Activated CD4-positive, alpha-beta T cell treated with anti-CD3 and anti-CD28 coated beads, Interleukin-2, amount 10 ng/mL, durations not matched to agents 24 days and 14 days (primary cell): ENCODE data around the gene RAPGEF2. TPM values are rescaled to one million over a fixed set of nuclear protein-coding genes. Genes with fewer than 3 reads are reported as not detected.

ENCODE experiments used
- DNase-seq: peaks from one replicate; pipeline ENCODE4 v3.0.0; 2022
- H3K27ac Mint-ChIP-seq: one replicate; pipeline ENCODE4 v1.8.0; 2022; ENCODE audit warnings: mild to moderate bottlenecking, mixed read lengths
- H3K27me3 Mint-ChIP-seq: one replicate; pipeline ENCODE4 v1.8.0; 2022; ENCODE audit warnings: mixed read lengths
- H3K36me3 Mint-ChIP-seq: one replicate; pipeline ENCODE4 v1.8.0; 2022; ENCODE audit warnings: low read depth, mild to moderate bottlenecking, mixed read lengths
- H3K4me1 Mint-ChIP-seq: one replicate; pipeline ENCODE4 v1.8.0; 2021; ENCODE audit warnings: mixed read lengths
- H3K4me3 Mint-ChIP-seq: one replicate; pipeline ENCODE4 v1.8.0; 2022; ENCODE audit warnings: mild to moderate bottlenecking, moderate library complexity, mixed read lengths
- H3K9me3 Mint-ChIP-seq: one replicate; pipeline ENCODE4 v1.8.0; 2021; ENCODE audit warnings: mixed read lengths
- intact Hi-C: fragments of 100-400 bp; cut with micrococcal nuclease; formaldehyde crosslinking; loops from one replicate; pipeline ENCODE4 v1.15.1; 2023
- total RNA-seq: library from RNA; stranded (reverse); gene quantifications from 2 replicates; pipeline ENCODE4 v1.2.3, GENCODE V29; 2022

RAPGEF2 gene
- total RNA-seq, 1 donor from 2014 or later = 27.1 TPM

GRCh38 chr4:159349332-159349731 lies 246.5 kb downstream of the RAPGEF2 start:
- Mint-ChIP-seq H3K27ac (no peak overlapping the region), H3K27me3 (no peaks in the 10 kb centered on the region), H3K4me3 (no peak overlapping the region), H3K4me1 (no peaks in the 10 kb centered on the region), H3K36me3 (peaks cover 16% of the 10 kb centered on the region), H3K9me3 (no peaks in the 10 kb centered on the region)
- intact Hi-C loops = no loop called here
- no peak for DNase-seq

DNA sequence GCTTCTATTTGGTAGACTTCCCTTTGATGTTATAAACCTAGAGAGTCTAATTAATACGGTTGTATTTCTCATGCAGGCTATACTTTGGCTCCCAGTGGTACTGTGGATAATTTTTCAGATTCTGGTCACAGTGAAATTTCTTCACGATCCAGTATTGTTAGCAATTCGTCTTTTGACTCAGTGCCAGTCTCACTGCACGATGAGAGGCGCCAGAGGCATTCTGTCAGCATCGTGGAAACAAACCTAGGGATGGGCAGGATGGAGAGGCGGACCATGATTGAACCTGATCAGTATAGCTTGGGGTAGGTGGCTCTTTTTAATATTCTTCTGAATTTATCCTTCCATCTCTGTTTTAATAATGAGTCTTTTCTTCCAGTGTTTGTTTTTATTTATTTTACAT lies 249.7 kb downstream of the RAPGEF2 start:
- Mint-ChIP-seq H3K36me3 (peaks cover 27% of the 10 kb centered on the region), H3K9me3 (no peaks in the 10 kb centered on the region), H3K4me3 (no peak overlapping the region), H3K4me1 (no peaks in the 10 kb centered on the region), H3K27ac (no peak overlapping the region), H3K27me3 (no peaks in the 10 kb centered on the region)
- DNase-seq = peak; percentile 5
- intact Hi-C loops = no loop called here

DNA sequence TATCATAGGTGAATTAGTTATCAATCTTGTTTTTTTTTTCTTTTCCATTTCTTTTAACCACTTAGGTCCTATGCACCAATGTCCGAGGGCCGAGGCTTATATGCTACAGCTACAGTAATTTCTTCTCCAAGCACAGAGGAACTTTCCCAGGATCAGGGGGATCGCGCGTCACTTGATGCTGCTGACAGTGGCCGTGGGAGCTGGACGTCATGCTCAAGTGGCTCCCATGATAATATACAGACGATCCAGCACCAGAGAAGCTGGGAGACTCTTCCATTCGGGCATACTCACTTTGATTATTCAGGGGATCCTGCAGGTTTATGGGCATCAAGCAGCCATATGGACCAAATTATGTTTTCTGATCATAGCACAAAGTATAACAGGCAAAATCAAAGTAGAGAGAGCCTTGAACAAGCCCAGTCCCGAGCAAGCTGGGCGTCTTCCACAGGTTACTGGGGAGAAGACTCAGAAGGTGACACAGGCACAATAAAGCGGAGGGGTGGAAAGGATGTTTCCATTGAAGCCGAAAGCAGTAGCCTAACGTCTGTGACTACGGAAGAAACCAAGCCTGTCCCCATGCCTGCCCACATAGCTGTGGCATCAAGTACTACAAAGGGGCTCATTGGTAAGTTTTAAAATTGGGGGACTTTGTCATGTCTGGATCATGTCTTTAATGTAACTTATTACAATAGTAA lies 250.7 kb downstream of the RAPGEF2 start:
- peaks cover 27% of the 10 kb centered on the region for H3K36me3 Mint-ChIP-seq
- DNase-seq = no peak
- intact Hi-C loops = no loop called here
- H3K4me1 Mint-ChIP-seq = no peaks in the 10 kb centered on the region
- H3K27ac Mint-ChIP-seq = no peak overlapping the region
- no peaks in the 10 kb centered on the region for H3K9me3 Mint-ChIP-seq
- no peaks in the 10 kb centered on the region for H3K27me3 Mint-ChIP-seq
- no peak overlapping the region for H3K4me3 Mint-ChIP-seq

- intact Hi-C loops = no loop called here
- no peak for DNase-seq
- no peak overlapping the region for H3K4me3 Mint-ChIP-seq
- H3K9me3 Mint-ChIP-seq = no peaks in the 10 kb centered on the region
- H3K27ac Mint-ChIP-seq = no peak overlapping the region
- H3K27me3 Mint-ChIP-seq = no peaks in the 10 kb centered on the region
- no peaks in the 10 kb centered on the region for H3K4me1 Mint-ChIP-seq
- peaks cover 32% of the 10 kb centered on the region for H3K36me3 Mint-ChIP-seq
Measured at GRCh38 chr4:159355466-159355865, 252.6 kb downstream of the RAPGEF2 start.

- Mint-ChIP-seq H3K9me3 (no peaks in the 10 kb centered on the region), H3K27me3 (no peaks in the 10 kb centered on the region), H3K4me3 (no peak overlapping the region), H3K27ac (no peak overlapping the region), H3K4me1 (no peaks in the 10 kb centered on the region), H3K36me3 (peaks cover 28% of the 10 kb centered on the region)
- no peak for DNase-seq
- intact Hi-C loops = no loop called here
Measured at GRCh38 chr4:159357350-159357749, 254.5 kb downstream of the RAPGEF2 start.

DNA sequence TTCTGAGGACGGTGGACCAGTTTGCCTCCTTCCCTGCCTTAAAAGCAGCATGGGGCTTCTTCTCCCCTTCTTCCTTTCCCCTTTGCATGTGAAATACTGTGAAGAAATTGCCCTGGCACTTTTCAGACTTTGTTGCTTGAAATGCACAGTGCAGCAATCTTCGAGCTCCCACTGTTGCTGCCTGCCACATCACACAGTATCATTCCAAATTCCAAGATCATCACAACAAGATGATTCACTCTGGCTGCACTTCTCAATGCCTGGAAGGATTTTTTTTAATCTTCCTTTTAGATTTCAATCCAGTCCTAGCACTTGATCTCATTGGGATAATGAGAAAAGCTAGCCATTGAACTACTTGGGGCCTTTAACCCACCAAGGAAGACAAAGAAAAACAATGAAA lies 255.3 kb downstream of the RAPGEF2 start:
- intact Hi-C loops = no loop called here
- DNase-seq = no peak
- Mint-ChIP-seq H3K36me3 (peaks cover 26% of the 10 kb centered on the region), H3K9me3 (no peaks in the 10 kb centered on the region), H3K4me1 (no peaks in the 10 kb centered on the region), H3K4me3 (no peak overlapping the region), H3K27me3 (no peaks in the 10 kb centered on the region), H3K27ac (no peak overlapping the region)

DNA sequence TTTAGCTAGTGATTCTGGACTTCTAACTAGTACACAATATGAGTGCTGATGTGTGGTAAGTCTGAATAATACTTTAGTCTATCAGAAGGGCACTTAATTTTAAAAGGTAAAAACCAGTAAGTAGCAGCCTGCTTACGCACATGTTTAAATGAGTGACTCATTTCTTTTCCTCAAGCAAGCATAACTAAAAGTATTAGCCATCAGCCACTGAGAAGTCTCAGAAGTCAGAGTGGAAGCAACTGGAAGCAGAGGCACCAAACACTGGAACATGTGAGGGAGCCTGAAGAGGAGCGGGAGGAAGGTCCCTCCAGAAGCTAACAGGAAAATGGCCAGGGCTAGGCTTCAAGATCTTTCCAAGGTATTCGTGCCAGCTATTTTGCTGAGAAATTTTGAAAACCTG lies 257.7 kb downstream of the RAPGEF2 start:
- intact Hi-C loops = no loop called here

GRCh38 chr4:159363361-159363760 lies 260.5 kb downstream of the RAPGEF2 start:
- peaks cover 8% of the 10 kb centered on the region for H3K36me3 Mint-ChIP-seq
- no peak overlapping the region for H3K4me3 Mint-ChIP-seq
- peaks cover 8% of the 10 kb centered on the region for H3K27me3 Mint-ChIP-seq
- no peaks in the 10 kb centered on the region for H3K9me3 Mint-ChIP-seq
- intact Hi-C loops = no loop called here
- no peak for DNase-seq
- no peak overlapping the region for H3K27ac Mint-ChIP-seq
- no peaks in the 10 kb centered on the region for H3K4me1 Mint-ChIP-seq

More for the DNA sequence above, 257.7 kb downstream of the RAPGEF2 start:
- Mint-ChIP-seq H3K9me3 (no peaks in the 10 kb centered on the region), H3K36me3 (peaks cover 17% of the 10 kb centered on the region), H3K27me3 (no peaks in the 10 kb centered on the region), H3K4me3 (no peak overlapping the region), H3K4me1 (no peaks in the 10 kb centered on the region), H3K27ac (no peak overlapping the region)
- no peak for DNase-seq

- no peak overlapping the region for H3K4me3 Mint-ChIP-seq
- H3K36me3 Mint-ChIP-seq = no peaks in the 10 kb centered on the region
- no peaks in the 10 kb centered on the region for H3K9me3 Mint-ChIP-seq
- DNase-seq = no peak
- H3K27ac Mint-ChIP-seq = no peak overlapping the region
- peaks cover 13% of the 10 kb centered on the region for H3K27me3 Mint-ChIP-seq
- intact Hi-C loops = no loop called here
- H3K4me1 Mint-ChIP-seq = peaks cover 7% of the 10 kb centered on the region
Measured at GRCh38 chr4:159366966-159367780, 264.3 kb downstream of the RAPGEF2 start.

DNA sequence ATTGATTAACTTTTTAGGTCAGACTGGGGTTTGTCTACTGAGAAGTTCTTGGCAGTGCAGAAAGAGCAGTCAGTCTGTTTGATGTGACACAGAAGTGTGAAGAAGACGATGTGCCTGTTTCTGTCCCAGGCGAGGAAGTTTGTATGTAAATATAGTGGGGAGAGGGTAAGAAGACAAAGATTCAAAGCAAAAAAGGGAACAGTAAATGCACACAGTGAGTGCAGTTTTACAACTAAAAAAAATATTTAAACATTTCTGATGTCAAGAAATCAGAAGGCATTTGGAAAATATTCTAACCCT lies 264.9 kb downstream of the RAPGEF2 start:
- intact Hi-C loops = no loop called here
- Mint-ChIP-seq H3K27me3 (peaks cover 13% of the 10 kb centered on the region), H3K36me3 (no peaks in the 10 kb centered on the region), H3K27ac (no peak overlapping the region), H3K4me3 (no peak overlapping the region), H3K4me1 (peaks cover 7% of the 10 kb centered on the region), H3K9me3 (no peaks in the 10 kb centered on the region)
- DNase-seq = no peak

DNA sequence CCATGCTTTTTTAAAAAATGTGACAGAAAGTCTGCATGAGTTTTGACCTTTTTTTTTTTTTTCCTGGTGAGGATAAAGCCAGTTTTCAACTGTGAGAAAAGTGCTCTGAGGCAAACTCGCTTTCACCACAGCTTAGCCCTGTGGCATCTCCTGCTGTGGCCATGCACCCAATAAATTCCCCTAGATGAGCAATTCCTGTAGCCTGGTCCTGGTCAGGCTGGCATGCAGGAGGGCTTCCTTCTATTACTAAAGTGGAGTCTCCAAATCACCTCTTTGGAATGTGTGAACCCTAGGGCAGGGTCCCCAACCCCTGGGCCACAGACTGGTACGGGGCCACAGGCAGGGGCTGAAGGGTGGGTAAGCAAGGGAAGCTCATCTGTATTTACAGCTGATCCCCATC lies 265.4 kb downstream of the RAPGEF2 start:
- Mint-ChIP-seq H3K27me3 (peaks cover 13% of the 10 kb centered on the region), H3K4me1 (peaks cover 7% of the 10 kb centered on the region), H3K4me3 (no peak overlapping the region), H3K36me3 (no peaks in the 10 kb centered on the region), H3K27ac (no peak overlapping the region), H3K9me3 (no peaks in the 10 kb centered on the region)
- DNase-seq = no peak
- intact Hi-C loops = no loop called here

- no peaks in the 10 kb centered on the region for H3K9me3 Mint-ChIP-seq
- intact Hi-C loops = no loop called here
- no peak overlapping the region for H3K4me3 Mint-ChIP-seq
- H3K36me3 Mint-ChIP-seq = no peaks in the 10 kb centered on the region
- no peak overlapping the region for H3K27ac Mint-ChIP-seq
- no peak for DNase-seq
- peaks cover 7% of the 10 kb centered on the region for H3K4me1 Mint-ChIP-seq
- peaks cover 13% of the 10 kb centered on the region for H3K27me3 Mint-ChIP-seq
Measured at GRCh38 chr4:159369256-159369655, 266.4 kb downstream of the RAPGEF2 start.

DNA sequence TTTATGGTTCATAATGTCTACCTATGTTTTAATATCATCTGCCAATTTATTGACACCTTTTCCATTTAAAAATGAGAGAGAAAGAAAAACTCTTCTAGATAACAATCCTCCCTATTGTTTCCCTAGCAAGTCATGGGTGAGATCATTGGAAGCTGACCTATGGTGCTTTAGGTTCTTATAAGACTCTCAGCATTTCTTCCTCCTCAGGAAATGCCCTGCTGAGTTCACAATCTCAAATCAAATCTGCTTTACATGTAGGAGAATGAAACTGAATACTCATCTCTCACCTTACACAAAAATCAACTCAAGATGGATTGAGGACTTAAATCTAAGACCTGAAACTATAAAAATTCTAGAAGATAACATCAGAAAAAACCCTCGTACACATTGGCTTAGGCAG lies 267.4 kb downstream of the RAPGEF2 start:
- intact Hi-C loops = no loop called here
- Mint-ChIP-seq H3K27me3 (peaks cover 13% of the 10 kb centered on the region), H3K4me1 (peaks cover 7% of the 10 kb centered on the region), H3K9me3 (no peaks in the 10 kb centered on the region), H3K36me3 (no peaks in the 10 kb centered on the region), H3K27ac (no peak overlapping the region), H3K4me3 (no peak overlapping the region)
- no peak for DNase-seq

- H3K27ac Mint-ChIP-seq = no peak overlapping the region
- DNase-seq = no peak
- peaks cover 7% of the 10 kb centered on the region for H3K4me1 Mint-ChIP-seq
- intact Hi-C loops = no loop called here
- H3K9me3 Mint-ChIP-seq = peaks cover 4% of the 10 kb centered on the region
- H3K27me3 Mint-ChIP-seq = no peaks in the 10 kb centered on the region
- no peaks in the 10 kb centered on the region for H3K36me3 Mint-ChIP-seq
- H3K4me3 Mint-ChIP-seq = no peak overlapping the region
Measured at GRCh38 chr4:159374749-159375530, 272.1 kb downstream of the RAPGEF2 start.
